ENCODE results near the gene ARIH1. TPM values are rescaled to one million over a fixed set of nuclear protein-coding genes. Genes with fewer than 3 reads are reported as not detected.
A peak's percentile ranks its signal among the peaks of the same experiment; 100 is the strongest.

The ARIH1 gene
- total RNA-seq, 1 experiment from 2014 or later, result 192 TPM

- TF ChIP-seq TCF7L2 (IDR thresholded peaks at IDR 0.05; ENCODE audit: low read depth, low read length) (no peak), POLR2AphosphoS5 (IDR thresholded peaks at IDR 0.05; ENCODE audit: low read depth, low read length) (no peak), CTCF (IDR thresholded peaks at IDR 0.05) (no peak)
- TF ChIP-seq, protein P1, sequence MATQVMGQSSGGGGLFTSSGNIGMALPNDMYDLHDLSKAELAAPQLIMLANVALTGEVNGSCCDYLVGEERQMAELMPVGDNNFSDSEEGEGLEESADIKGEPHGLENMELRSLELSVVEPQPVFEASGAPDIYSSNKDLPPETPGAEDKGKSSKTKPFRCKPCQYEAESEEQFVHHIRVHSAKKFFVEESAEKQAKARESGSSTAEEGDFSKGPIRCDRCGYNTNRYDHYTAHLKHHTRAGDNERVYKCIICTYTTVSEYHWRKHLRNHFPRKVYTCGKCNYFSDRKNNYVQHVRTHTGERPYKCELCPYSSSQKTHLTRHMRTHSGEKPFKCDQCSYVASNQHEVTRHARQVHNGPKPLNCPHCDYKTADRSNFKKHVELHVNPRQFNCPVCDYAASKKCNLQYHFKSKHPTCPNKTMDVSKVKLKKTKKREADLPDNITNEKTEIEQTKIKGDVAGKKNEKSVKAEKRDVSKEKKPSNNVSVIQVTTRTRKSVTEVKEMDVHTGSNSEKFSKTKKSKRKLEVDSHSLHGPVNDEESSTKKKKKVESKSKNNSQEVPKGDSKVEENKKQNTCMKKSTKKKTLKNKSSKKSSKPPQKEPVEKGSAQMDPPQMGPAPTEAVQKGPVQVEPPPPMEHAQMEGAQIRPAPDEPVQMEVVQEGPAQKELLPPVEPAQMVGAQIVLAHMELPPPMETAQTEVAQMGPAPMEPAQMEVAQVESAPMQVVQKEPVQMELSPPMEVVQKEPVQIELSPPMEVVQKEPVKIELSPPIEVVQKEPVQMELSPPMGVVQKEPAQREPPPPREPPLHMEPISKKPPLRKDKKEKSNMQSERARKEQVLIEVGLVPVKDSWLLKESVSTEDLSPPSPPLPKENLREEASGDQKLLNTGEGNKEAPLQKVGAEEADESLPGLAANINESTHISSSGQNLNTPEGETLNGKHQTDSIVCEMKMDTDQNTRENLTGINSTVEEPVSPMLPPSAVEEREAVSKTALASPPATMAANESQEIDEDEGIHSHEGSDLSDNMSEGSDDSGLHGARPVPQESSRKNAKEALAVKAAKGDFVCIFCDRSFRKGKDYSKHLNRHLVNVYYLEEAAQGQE (IDR thresholded peaks at IDR 0.05; ENCODE audit: insufficient read depth in 1 of 2, low read depth in 2 of 2, low read length in 1 of 2), result no peak
- BruUV-seq (replicated peaks), result TSS peak; percentile 50
- no peaks in the 10 kb centered on the region for H3K9me3 ChIP-seq (ENCODE audit: control insufficient read depth, insufficient read depth, low read depth, low read length)
- POLR2A ChIA-PET, result interaction anchor here (0.6 to 0.7 kb wide), 2 partner anchors 24 to 35 kb away, joined by 3 read pairs; no protein-coding TSS in a partner anchor
- ATAC-seq, result no peak
- no peaks in the 10 kb centered on the region for H3K27me3 ChIP-seq (ENCODE audit: control insufficient read depth, insufficient read depth, low read length)
- H3K27ac ChIP-seq (ENCODE audit: low read length), result no peak overlapping the region
- intact Hi-C loops (cut with micrococcal nuclease; ENCODE audit: unreplicated experiment) (no loop called here), in situ Hi-C loops (cut with HindIII; ENCODE audit: low pct_unique_long_range_greater_than_20kb, low sequenced_read_pairs) (loop anchor here (10.0 kb wide), 1 partner anchor 53 kb away; no protein-coding TSS in a partner anchor)
- CTCF ChIA-PET, result no interaction called here
- H3K36me3 ChIP-seq (ENCODE audit: control insufficient read depth, insufficient read depth, low read length), result peaks cover 3% of the 10 kb centered on the region; the same call in 1 of the 2 replicates
- no peak overlapping the region for H3K4me3 ChIP-seq (ENCODE audit: low read depth in 2 of 2, low read length in 2 of 2)
- no peak for DNase-seq (ENCODE audit: low read depth, low spot score)
- H3K4me1 ChIP-seq (ENCODE audit: control insufficient read depth, insufficient read depth, low read length), result peaks cover 4% of the 10 kb centered on the region; the same call in 1 of the 2 replicates
Observed at GRCh38 chr15:72482275-72482674, 8.1 kb downstream of the ARIH1 start.

- in situ Hi-C loops (cut with HindIII; ENCODE audit: low pct_unique_long_range_greater_than_20kb, low sequenced_read_pairs) (loop anchor here (10.0 kb wide), 1 partner anchor 52 kb away; no protein-coding TSS in a partner anchor), intact Hi-C loops (cut with micrococcal nuclease; ENCODE audit: unreplicated experiment) (no loop called here)
- DNase-seq (ENCODE audit: low read depth, low spot score), result no peak
- POLR2A ChIA-PET, result no interaction called here
- Histone ChIP-seq H3K4me3 (ENCODE audit: low read depth in 2 of 2, low read length in 2 of 2) (no peak overlapping the region), H3K27ac (ENCODE audit: low read length) (no peak overlapping the region), H3K9me3 (ENCODE audit: control insufficient read depth, insufficient read depth, low read depth, low read length) (no peaks in the 10 kb centered on the region), H3K4me1 (ENCODE audit: control insufficient read depth, insufficient read depth, low read length) (peaks cover 12% of the 10 kb centered on the region), H3K36me3 (ENCODE audit: control insufficient read depth, insufficient read depth, low read length) (no peaks in the 10 kb centered on the region), H3K27me3 (ENCODE audit: control insufficient read depth, insufficient read depth, low read length) (no peaks in the 10 kb centered on the region)
- no peak for ATAC-seq
- BruUV-seq (replicated peaks), result no TSS peak
- CTCF ChIA-PET, result interaction anchor here (1.2 kb wide), 1 partner anchor 16 kb away, joined by 3 read pairs; no protein-coding TSS in a partner anchor
- no peak for TF ChIP-seq TCF7L2 (IDR thresholded peaks at IDR 0.05; ENCODE audit: low read depth, low read length)
- TF ChIP-seq, protein P1 (IDR thresholded peaks at IDR 0.05; ENCODE audit: insufficient read depth in 1 of 2, low read depth in 2 of 2, low read length in 1 of 2), result no peak
- TF ChIP-seq POLR2AphosphoS5 (IDR thresholded peaks at IDR 0.05; ENCODE audit: low read depth, low read length), result no peak
- no peak for TF ChIP-seq SIN3A (IDR thresholded peaks at IDR 0.05; ENCODE audit: borderline replicate concordance, insufficient read depth, low read depth, low read length)
- no peak for TF ChIP-seq CTCF (IDR thresholded peaks at IDR 0.05)
Observed at GRCh38 chr15:72483279-72483678, 9.1 kb downstream of the ARIH1 start.

Measured in Panc1 (cell line).